DOHH2 (cell line): Measurements from ENCODE around the gene MRPS18B.

Experiments
- H3F3A ChIP-seq: fragments of 200-600 bp; sonication (generic), shearing (Covaris generic); 2 replicates; pipeline ENCODE4 v1.6.0; 2016; ENCODE audit warnings: antibody characterized with exemption, mild to moderate bottlenecking; ENCODE audit not compliant: control insufficient read depth, insufficient read depth
- H3K27ac ChIP-seq: fragments of 200-600 bp; sonication (generic); 2 replicates; pipeline ENCODE4 v1.5.1; 2014; ENCODE audit warnings: low read depth, mild to moderate bottlenecking, low read length, moderate library complexity
- H3K27me3 ChIP-seq: fragments of 200-600 bp; sonication (generic); 2 replicates; pipeline ENCODE4 v1.6.1; 2014; ENCODE audit warnings: mild to moderate bottlenecking, low read length, mixed read lengths; ENCODE audit not compliant: control insufficient read depth
- H3K36me3 ChIP-seq: fragments of 200-600 bp; sonication (generic); 2 replicates; pipeline ENCODE4 v1.6.1; 2014; ENCODE audit warnings: mild to moderate bottlenecking, low read length, moderate library complexity, mixed read lengths; ENCODE audit not compliant: control insufficient read depth
- H3K4me1 ChIP-seq: fragments of 200-600 bp; sonication (generic); 2 replicates; pipeline ENCODE4 v1.6.1; 2014; ENCODE audit warnings: mild to moderate bottlenecking, low read length, mixed read lengths; ENCODE audit not compliant: control insufficient read depth
- H3K4me2 ChIP-seq: fragments of 200-600 bp; sonication (generic); 2 replicates; pipeline ENCODE4 v1.6.0; 2014; ENCODE audit warnings: mild to moderate bottlenecking, low read length, moderate library complexity
- H3K4me3 ChIP-seq: fragments of 200-600 bp; sonication (generic); 2 replicates; pipeline ENCODE4 v1.5.1; 2014; ENCODE audit warnings: mild to moderate bottlenecking, low read length, mixed read lengths
- H3K79me2 ChIP-seq: fragments of 200-600 bp; sonication (generic); 2 replicates; pipeline ENCODE4 v1.6.1; 2014; ENCODE audit warnings: mild to moderate bottlenecking, low read length, mixed read lengths; ENCODE audit not compliant: control insufficient read depth
- H3K9me2 ChIP-seq: fragments of 200-600 bp; sonication (generic); replicated peaks from 2 replicates; pipeline ENCODE4 v1.6.1; 2014; ENCODE audit warnings: mild to moderate bottlenecking, low read length, mixed read lengths; ENCODE audit not compliant: control insufficient read depth
- H3K9me3 ChIP-seq: fragments of 200-600 bp; sonication (generic); 2 replicates; pipeline ENCODE4 v1.6.1; 2014; ENCODE audit warnings: antibody characterized with exemption, low read length, mixed read lengths; ENCODE audit not compliant: control insufficient read depth, insufficient read depth
- H4K20me1 ChIP-seq: fragments of 200-600 bp; sonication (generic); 2 replicates; pipeline ENCODE4 v1.6.0; 2014; ENCODE audit warnings: low read depth, mild to moderate bottlenecking, antibody characterized with exemption, low read length, moderate library complexity; ENCODE audit not compliant: control insufficient read depth, insufficient read depth
- CTCF ChIP-seq: fragments of 200-600 bp; sonication (generic); IDR thresholded peaks from one replicate; pipeline ENCODE4 v1.5.1; 2014; ENCODE audit warnings: antibody characterized with exemption, mild to moderate bottlenecking, low read depth, low read length; ENCODE audit not compliant: poor library complexity, severe bottlenecking
- EZH2phosphoT487 ChIP-seq: fragments of 200-600 bp; sonication (generic); IDR thresholded peaks from 2 replicates; pipeline ENCODE4 v1.6.1; 2017; ENCODE audit warnings: borderline replicate concordance, mild to moderate bottlenecking, antibody characterized with exemption, low read length, moderate library complexity, mixed read lengths

Gene MRPS18B

DNA sequence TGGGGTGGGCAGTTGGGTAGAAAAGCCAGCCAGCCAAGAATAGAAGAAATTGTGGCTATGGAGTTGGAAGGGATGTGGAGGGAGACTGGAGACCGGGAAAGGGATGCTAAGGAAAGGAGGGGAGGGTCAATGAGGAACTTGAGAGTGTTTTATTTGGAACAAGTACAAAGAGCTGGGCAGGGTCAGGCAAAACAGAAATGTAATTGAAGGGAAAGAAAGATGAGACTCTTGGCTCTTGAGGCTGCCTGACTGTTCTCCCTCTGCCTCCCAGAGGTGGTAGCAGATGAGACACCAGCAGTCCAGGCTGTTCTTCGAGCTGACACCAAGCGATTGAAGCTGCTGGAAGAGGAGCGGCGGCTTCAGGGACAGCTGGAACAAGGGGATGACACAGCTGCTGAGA lies 33.7 kb upstream of the MRPS18B start:
- no peak overlapping the region for H3K4me3 ChIP-seq
- H3K9me3 ChIP-seq, result no peaks in the 10 kb centered on the region
- H3K79me2 ChIP-seq, result no peaks in the 10 kb centered on the region
- no peaks in the 10 kb centered on the region for H3F3A ChIP-seq
- no peak overlapping the region for H3K4me2 ChIP-seq
- no peak for TF ChIP-seq CTCF
- TF ChIP-seq EZH2phosphoT487, result no peak
- no peaks in the 10 kb centered on the region for H4K20me1 ChIP-seq
- no peaks in the 10 kb centered on the region for H3K27me3 ChIP-seq
- H3K9me2 ChIP-seq, result no peaks in the 10 kb centered on the region
- no peak overlapping the region for H3K27ac ChIP-seq
- H3K4me1 ChIP-seq, result no peaks in the 10 kb centered on the region
- H3K36me3 ChIP-seq, result peaks cover 91% of the 10 kb centered on the region

DNA sequence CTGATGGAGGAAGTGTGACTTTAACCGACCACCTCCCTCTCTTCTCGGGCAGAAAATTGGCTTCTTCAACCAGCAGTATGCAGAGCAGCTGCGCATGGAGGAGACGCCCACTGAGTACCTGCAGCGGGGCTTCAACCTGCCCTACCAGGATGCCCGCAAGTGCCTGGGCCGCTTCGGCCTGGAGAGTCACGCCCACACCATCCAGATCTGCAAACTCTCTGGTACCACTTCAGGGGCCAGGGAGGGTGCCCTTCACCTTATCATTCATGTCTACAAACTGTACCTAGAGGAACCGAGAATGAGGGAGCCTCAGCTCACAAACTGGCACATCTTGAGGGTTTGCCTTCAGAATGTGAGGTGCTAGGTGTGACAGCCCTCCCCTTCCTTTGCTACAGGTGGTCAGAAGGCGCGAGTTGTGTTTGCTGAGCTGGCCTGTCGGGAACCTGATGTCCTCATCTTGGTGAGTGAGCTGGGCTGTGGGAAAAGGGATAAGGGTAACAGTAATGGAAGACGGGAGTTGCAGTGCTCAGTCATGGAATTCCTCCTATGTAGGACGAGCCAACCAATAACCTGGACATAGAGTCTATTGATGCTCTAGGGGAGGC lies 27.8 kb upstream of the MRPS18B start:
- H4K20me1 ChIP-seq, result no peaks in the 10 kb centered on the region; the same call in 1 of the 2 replicates
- no peak overlapping the region for H3K4me2 ChIP-seq
- peaks cover 41% of the 10 kb centered on the region for H3K79me2 ChIP-seq
- H3K9me3 ChIP-seq, result no peaks in the 10 kb centered on the region
- H3K9me2 ChIP-seq, result no peaks in the 10 kb centered on the region
- TF ChIP-seq EZH2phosphoT487 (no peak), CTCF (no peak)
- no peaks in the 10 kb centered on the region for H3K27me3 ChIP-seq
- peaks cover 85% of the 10 kb centered on the region for H3K36me3 ChIP-seq
- H3F3A ChIP-seq, result peaks cover 2% of the 10 kb centered on the region; the same call in 1 of the 2 replicates
- H3K4me3 ChIP-seq, result no peak overlapping the region
- H3K27ac ChIP-seq, result no peak overlapping the region
- no peaks in the 10 kb centered on the region for H3K4me1 ChIP-seq

- Histone ChIP-seq H3F3A (peaks cover 5% of the 10 kb centered on the region; the same call in 1 of the 2 replicates), H3K4me3 (no peak overlapping the region), H3K27ac (no peak overlapping the region), H3K4me2 (no peak overlapping the region), H3K9me3 (no peaks in the 10 kb centered on the region), H3K4me1 (no peaks in the 10 kb centered on the region), H3K27me3 (no peaks in the 10 kb centered on the region), H4K20me1 (no peaks in the 10 kb centered on the region; the same call in 1 of the 2 replicates), H3K36me3 (peaks cover 85% of the 10 kb centered on the region), H3K79me2 (peaks cover 41% of the 10 kb centered on the region), H3K9me2 (no peaks in the 10 kb centered on the region)
- TF ChIP-seq CTCF, result no peak
- TF ChIP-seq EZH2phosphoT487, result no peak
These were observed 27.1 kb upstream of the MRPS18B start for GRCh38 chr6:30590509-30590908.
